H9 (cell line): ENCODE measurements around the gene EDC3. TPM values are rescaled to one million over a fixed set of nuclear protein-coding genes. Genes with fewer than 3 reads are reported as not detected.

Experiments used
- DNase-seq: peaks from one replicate; pipeline ENCODE4 v3.0.0-alpha.2; 2017
- H2AFZ ChIP-seq: one replicate; pipeline ENCODE4 v1.6.1; 2013; ENCODE audit warnings: mild to moderate bottlenecking, low read length, control low read depth, moderate library complexity
- H2AK5ac ChIP-seq: 2 replicates; pipeline ENCODE4 v1.6.1; 2013; ENCODE audit warnings: low read length, control low read depth, mixed read lengths; ENCODE audit not compliant: insufficient read length
- H2BK120ac ChIP-seq: one replicate; pipeline ENCODE4 v1.6.1; 2013; ENCODE audit warnings: low read depth, mild to moderate bottlenecking, low read length, control low read depth, inconsistent platforms; ENCODE audit not compliant: poor library complexity, severe bottlenecking
- H2BK12ac ChIP-seq: 2 replicates; pipeline ENCODE4 v1.6.1; 2013; ENCODE audit warnings: low read length, control low read depth, mixed read lengths, low read depth; ENCODE audit not compliant: insufficient read length
- H2BK15ac ChIP-seq: 2 replicates; pipeline ENCODE4 v1.6.1; 2013; ENCODE audit warnings: low read depth, low read length, control low read depth
- H2BK20ac ChIP-seq: one replicate; pipeline ENCODE4 v1.6.1; 2013; ENCODE audit warnings: low read depth, mild to moderate bottlenecking, low read length, control low read depth, inconsistent platforms; ENCODE audit not compliant: poor library complexity, severe bottlenecking
- H2BK5ac ChIP-seq: 2 replicates; pipeline ENCODE4 v1.6.1; 2013; ENCODE audit warnings: low read length, control low read depth, mixed read lengths; ENCODE audit not compliant: insufficient read length
- H3K14ac ChIP-seq: 2 replicates; pipeline ENCODE4 v1.6.1; 2013; ENCODE audit warnings: low read length, control low read depth; ENCODE audit not compliant: insufficient read depth
- H3K18ac ChIP-seq: 2 replicates; pipeline ENCODE4 v1.6.1; 2013; ENCODE audit warnings: low read depth, mild to moderate bottlenecking, mixed read lengths, low read length, control low read depth; ENCODE audit not compliant: insufficient read length
- H3K23ac ChIP-seq: 2 replicates; pipeline ENCODE4 v1.6.1; 2013; ENCODE audit warnings: low read length, control low read depth, mixed read lengths, low read depth; ENCODE audit not compliant: insufficient read length
- H3K23me2 ChIP-seq: 2 replicates; pipeline ENCODE4 v1.6.1; 2013; ENCODE audit warnings: low read depth, mild to moderate bottlenecking, mixed read lengths, low read length, control low read depth; ENCODE audit not compliant: insufficient read length, poor library complexity, severe bottlenecking
- H3K27ac ChIP-seq: 2 replicates; pipeline ENCODE4 v1.5.1; 2013; ENCODE audit warnings: low read length, control low read depth, mixed read lengths, low read depth; ENCODE audit not compliant: insufficient read length
- H3K27me3 ChIP-seq: 2 replicates; pipeline ENCODE4 v1.6.1; 2013; ENCODE audit warnings: low read length, control low read depth, inconsistent platforms; ENCODE audit not compliant: insufficient read depth
- H3K4ac ChIP-seq: 2 replicates; pipeline ENCODE4 v1.6.1; 2013; ENCODE audit warnings: low read depth, mild to moderate bottlenecking, control low read depth, inconsistent platforms, low read length, moderate library complexity
- H3K4me1 ChIP-seq: 2 replicates; pipeline ENCODE4 v1.6.1; 2013; ENCODE audit warnings: low read length, control low read depth, inconsistent platforms; ENCODE audit not compliant: insufficient read depth
- H3K4me2 ChIP-seq: 2 replicates; pipeline ENCODE4 v1.6.1; 2013; ENCODE audit warnings: low read length, control low read depth, mixed read lengths; ENCODE audit not compliant: insufficient read length, insufficient read depth
- H3K56ac ChIP-seq: 2 replicates; pipeline ENCODE4 v1.6.1; 2013; ENCODE audit warnings: low read depth, mild to moderate bottlenecking, mixed read lengths, low read length, control low read depth; ENCODE audit not compliant: insufficient read length
- H3K79me1 ChIP-seq: 2 replicates; pipeline ENCODE4 v1.6.1; 2013; ENCODE audit warnings: low read depth, mild to moderate bottlenecking, moderate library complexity, low read length, control low read depth, inconsistent platforms; ENCODE audit not compliant: insufficient read depth, poor library complexity, severe bottlenecking
- H3K79me2 ChIP-seq: 2 replicates; pipeline ENCODE4 v1.6.1; 2013; ENCODE audit warnings: low read length, control low read depth, inconsistent platforms; ENCODE audit not compliant: insufficient read depth
- H3K9ac ChIP-seq: 2 replicates; pipeline ENCODE4 v1.6.1; 2013; ENCODE audit warnings: low read length, control low read depth, mixed read lengths; ENCODE audit not compliant: insufficient read length; ENCODE audit errors: extremely low read depth
- H3K9me3 ChIP-seq: one replicate; pipeline ENCODE4 v1.6.1; 2013; ENCODE audit warnings: low read depth, low read length, inconsistent platforms; ENCODE audit not compliant: control insufficient read depth
- H3T11ph ChIP-seq: one replicate; pipeline ENCODE4 v1.6.1; 2013; ENCODE audit warnings: mild to moderate bottlenecking, low read length, control low read depth, inconsistent platforms
- H4K20me1 ChIP-seq: one replicate; pipeline ENCODE4 v1.6.1; 2013; ENCODE audit not compliant: control insufficient read depth, insufficient read length, insufficient read depth
- H4K5ac ChIP-seq: 2 replicates; pipeline ENCODE4 v1.6.1; 2013; ENCODE audit warnings: low read depth, mild to moderate bottlenecking, mixed read lengths, low read length, control low read depth; ENCODE audit not compliant: insufficient read length
- H4K8ac ChIP-seq: replicated peaks from 2 replicates; pipeline ENCODE4 v1.6.1; 2013; ENCODE audit warnings: low read length, control low read depth, mixed read lengths, low read depth; ENCODE audit not compliant: insufficient read length
- H4K91ac ChIP-seq: 2 replicates; pipeline ENCODE4 v1.6.1; 2013; ENCODE audit warnings: low read depth, mild to moderate bottlenecking, moderate library complexity, mixed read lengths, low read length, control low read depth; ENCODE audit not compliant: insufficient read length
- H3K27ac Mint-ChIP-seq, 3 experiments: 2 replicates in 2 of 3; 3 replicates in 1 of 3; pipeline ENCODE4 v1.8.0; 2020 to 2021; ENCODE audit warnings: mixed read lengths in 3 of 3, mild to moderate bottlenecking in 1 of 3, moderate library complexity in 1 of 3
- H3K27me3 Mint-ChIP-seq: 2 replicates; pipeline ENCODE4 v1.8.0; 2021; ENCODE audit warnings: low read depth, mild to moderate bottlenecking, moderate library complexity, mixed read lengths
- H3K36me3 Mint-ChIP-seq, 3 experiments: 2 replicates in 2 of 3; 3 replicates in 1 of 3; pipeline ENCODE4 v1.8.0; 2020 to 2021; ENCODE audit warnings: low read depth in 3 of 3, mixed read lengths in 3 of 3; ENCODE audit not compliant: insufficient read depth in 1 of 3
- H3K4me1 Mint-ChIP-seq, 2 experiments: 2 replicates each; pipeline ENCODE4 v1.8.0; 2020; ENCODE audit warnings: mixed read lengths in 2 of 2
- H3K4me3 Mint-ChIP-seq, 2 experiments: 2 replicates in 1 of 2; 3 replicates in 1 of 2; pipeline ENCODE4 v1.8.0; 2020 to 2021; ENCODE audit warnings: mild to moderate bottlenecking in 2 of 2, mixed read lengths in 2 of 2, moderate library complexity in 1 of 2
- H3K9me3 Mint-ChIP-seq, 2 experiments: 2 replicates in 1 of 2; 3 replicates in 1 of 2; pipeline ENCODE4 v1.8.0; 2020; ENCODE audit warnings: mild to moderate bottlenecking in 2 of 2, mixed read lengths in 2 of 2, moderate library complexity in 1 of 2
- WGBS: extraction: QIAGEN DNeasy Blood & Tissue Kit; methylation state at CpG from one replicate; pipeline ENCODE4 v1.1.7; 2013; ENCODE audit warnings: missing lambda C conversion rate, low lambda C conversion rate, mixed read lengths; ENCODE audit not compliant: insufficient read length; ENCODE audit errors: extremely low coverage; 5-methylcytosine and 5-hydroxymethylcytosine counted together
- total RNA-seq: library from RNA; stranded (reverse); gene quantifications from 2 replicates; pipeline ENCODE4 v1.2.1, GENCODE V29; 2021
- TF ChIP-seq, protein P1 (sequence below): fragments of 200-600 bp; sonication (generic); conservative IDR thresholded peaks from 3 replicates; pipeline ENCODE4 v1.8.0; 2021; ENCODE audit warnings: antibody characterized with exemption, mild to moderate bottlenecking

The EDC3 gene
- total RNA-seq, 1 experiment from 2014 or later, result 60.5 TPM

DNA sequence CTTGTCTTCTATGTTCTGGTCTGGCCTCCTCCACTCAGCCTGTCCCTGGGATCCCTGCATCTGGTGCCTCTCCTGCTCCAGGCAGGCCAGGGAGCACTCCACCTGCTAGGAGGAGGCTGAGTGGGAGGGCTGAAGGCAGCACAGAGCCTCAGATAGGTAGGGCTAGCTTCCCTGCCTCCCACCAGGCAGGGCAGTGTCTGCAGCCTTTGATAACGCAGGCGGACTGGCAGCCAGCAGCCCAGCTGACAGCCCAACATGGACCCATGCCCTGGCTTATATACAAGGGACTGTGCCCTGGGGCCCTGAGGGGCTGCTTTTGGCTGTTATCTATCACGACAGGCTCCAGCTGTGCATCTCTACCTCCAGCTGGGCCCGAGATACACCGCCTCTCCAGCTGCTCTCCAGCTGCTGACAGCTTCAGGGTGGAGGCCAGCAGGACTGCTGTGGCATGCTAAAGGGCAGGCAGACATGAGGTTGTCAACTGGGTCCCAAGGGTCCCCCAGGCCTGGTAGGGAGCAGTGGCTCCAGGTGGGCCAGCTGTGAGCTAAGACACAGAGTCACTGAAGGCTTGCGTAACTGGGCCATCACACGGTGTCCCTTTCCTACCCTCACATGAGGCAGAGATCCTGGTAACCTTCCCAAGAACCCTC is 85.4 kb downstream of the EDC3 start:
- Histone ChIP-seq H3K27ac (no peak overlapping the region), H3K56ac (no peak overlapping the region), H3K9me3 (no peaks in the 10 kb centered on the region), H4K8ac (no peak overlapping the region), H3K4ac (no peak overlapping the region), H2BK120ac (no peak overlapping the region), H3K79me1 (no peaks in the 10 kb centered on the region), H3K4me1 (no peaks in the 10 kb centered on the region), H3K4me2 (no peak overlapping the region), H2BK20ac (no peak overlapping the region), H2BK5ac (no peak overlapping the region), H3T11ph (no peak overlapping the region), H3K14ac (no peak overlapping the region), H3K23ac (no peak overlapping the region), H4K20me1 (no peaks in the 10 kb centered on the region), H4K91ac (no peak overlapping the region), H3K27me3 (no peaks in the 10 kb centered on the region; the same call in 1 of the 2 replicates), H3K18ac (no peak overlapping the region), H3K79me2 (no peaks in the 10 kb centered on the region), H3K23me2 (peaks cover 10% of the 10 kb centered on the region), H2BK12ac (no peak overlapping the region), H4K5ac (no peak overlapping the region), H2BK15ac (no peak overlapping the region), H2AK5ac (no peak overlapping the region), H2AFZ (no peak overlapping the region), H3K9ac (no peak overlapping the region)
- Mint-ChIP-seq H3K36me3 (no peaks in the 10 kb centered on the region; a peak in 1 of 7 replicates), H3K27me3 (peaks cover 38% of the 10 kb centered on the region), H3K27ac (no peak overlapping the region), H3K4me3 (no peak overlapping the region), H3K4me1 (peaks cover 5 to 7% of the 10 kb centered on the region in 2 experiments; a peak in 1 of 4 replicates), H3K9me3 (no peaks in the 10 kb centered on the region)
- no peak for DNase-seq
- WGBS, result no CpG with 5 or more reads among the region's 7 CpGs
- TF ChIP-seq, protein P1, sequence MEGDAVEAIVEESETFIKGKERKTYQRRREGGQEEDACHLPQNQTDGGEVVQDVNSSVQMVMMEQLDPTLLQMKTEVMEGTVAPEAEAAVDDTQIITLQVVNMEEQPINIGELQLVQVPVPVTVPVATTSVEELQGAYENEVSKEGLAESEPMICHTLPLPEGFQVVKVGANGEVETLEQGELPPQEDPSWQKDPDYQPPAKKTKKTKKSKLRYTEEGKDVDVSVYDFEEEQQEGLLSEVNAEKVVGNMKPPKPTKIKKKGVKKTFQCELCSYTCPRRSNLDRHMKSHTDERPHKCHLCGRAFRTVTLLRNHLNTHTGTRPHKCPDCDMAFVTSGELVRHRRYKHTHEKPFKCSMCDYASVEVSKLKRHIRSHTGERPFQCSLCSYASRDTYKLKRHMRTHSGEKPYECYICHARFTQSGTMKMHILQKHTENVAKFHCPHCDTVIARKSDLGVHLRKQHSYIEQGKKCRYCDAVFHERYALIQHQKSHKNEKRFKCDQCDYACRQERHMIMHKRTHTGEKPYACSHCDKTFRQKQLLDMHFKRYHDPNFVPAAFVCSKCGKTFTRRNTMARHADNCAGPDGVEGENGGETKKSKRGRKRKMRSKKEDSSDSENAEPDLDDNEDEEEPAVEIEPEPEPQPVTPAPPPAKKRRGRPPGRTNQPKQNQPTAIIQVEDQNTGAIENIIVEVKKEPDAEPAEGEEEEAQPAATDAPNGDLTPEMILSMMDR, result no peak
